OCI-LY3 (cell line): ENCODE measurements around the gene CAMK2D.

ENCODE experiments used
- CTCF ChIP-seq: fragments of 200-600, 300-600 bp; sonication (generic); IDR thresholded peaks from 2 replicates; pipeline ENCODE4 v1.5.1; 2014; ENCODE audit warnings: antibody characterized with exemption, low read length, low read depth
- EZH2phosphoT487 ChIP-seq: fragments of 200-600 bp; shearing (Covaris generic); IDR thresholded peaks from 2 replicates; pipeline ENCODE4 v1.6.1; 2018; ENCODE audit warnings: antibody characterized with exemption, mixed run types, low read depth

- TF ChIP-seq CTCF (no peak), EZH2phosphoT487 (no peak)
Measured at GRCh38 chr4:113576947-113577678, 184.4 kb downstream of the CAMK2D start.
